ENCODE results near the gene AFDN. TPM values are rescaled to one million over a fixed set of nuclear protein-coding genes. Genes with fewer than 3 reads are reported as not detected.

The AFDN gene
- total RNA-seq, 4 donors from 2014 or later: 133 to 391 (median 148) TPM

DNA sequence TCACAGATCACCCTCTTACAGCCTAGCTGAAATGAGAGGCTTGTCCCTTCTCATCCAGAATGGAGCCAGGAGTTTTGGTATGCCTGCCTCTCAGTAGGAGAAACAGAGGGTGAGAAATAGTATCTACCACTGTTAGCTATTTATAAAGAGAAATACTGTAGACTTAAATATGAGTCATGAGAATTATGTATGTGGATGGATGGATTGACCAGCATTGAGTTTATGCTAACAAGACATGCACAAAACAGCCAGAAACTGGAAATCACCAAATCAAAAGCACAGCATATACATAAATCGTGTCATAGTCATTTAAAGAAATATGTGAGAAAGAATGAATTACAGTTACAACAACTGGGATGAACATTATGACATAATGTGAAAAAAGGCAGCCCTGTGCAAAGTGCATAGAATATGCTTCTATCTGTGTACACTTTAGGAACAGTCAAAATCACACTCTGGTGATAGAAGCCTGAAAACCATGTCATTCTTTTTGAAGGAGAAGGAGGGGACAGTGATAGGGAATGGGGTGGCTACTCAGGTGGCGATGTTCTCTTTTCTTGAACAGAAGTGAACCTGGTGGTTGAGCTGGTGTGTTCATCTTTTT lies 90.9 kb downstream of the AFDN start:
- peaks cover 76% of the 10 kb centered on the region for H3K36me3 ChIP-seq
- WGBS: 92% methylated on average over 2 of the region's 2 CpGs

DNA sequence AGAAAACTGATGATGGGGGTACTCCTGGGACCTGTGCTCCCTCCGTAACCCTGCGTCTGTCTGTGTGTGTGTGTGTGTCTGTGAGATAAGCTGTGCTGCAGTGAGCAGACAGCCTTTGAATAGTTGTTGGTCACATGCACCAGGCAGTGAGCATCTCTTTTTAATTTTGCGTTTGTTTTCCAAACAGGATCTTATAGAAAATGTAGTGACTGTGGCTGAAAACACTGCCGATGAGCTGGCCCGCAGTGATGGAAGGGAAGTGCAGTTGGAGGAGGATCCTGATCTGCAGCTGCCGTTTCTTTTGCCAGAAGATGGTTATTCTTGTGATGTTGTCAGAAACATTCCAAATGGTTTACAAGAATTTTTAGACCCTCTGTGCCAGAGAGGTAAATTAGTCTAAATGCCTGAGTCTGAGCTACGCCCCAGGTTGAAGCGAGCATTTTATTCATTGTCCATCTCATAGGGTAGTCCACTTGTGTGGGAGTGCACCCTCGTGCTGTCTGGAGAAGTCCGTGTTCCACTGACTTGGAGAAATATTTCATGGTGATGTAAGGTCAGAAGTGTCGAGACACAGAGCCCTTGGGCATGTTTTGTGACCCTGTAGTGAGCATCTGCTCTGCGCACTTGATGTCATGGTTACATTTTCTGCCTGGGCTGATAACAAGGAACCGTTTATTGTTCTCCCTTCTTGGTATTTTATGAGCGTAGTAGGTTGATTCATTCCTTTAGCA lies 92.0 kb downstream of the AFDN start:
- no peak for DNase-seq (ENCODE audit: low spot score in 2 of 2)
- Histone ChIP-seq H3K4me1 (no peaks in the 10 kb centered on the region), H3K36me3 (peaks cover 68% of the 10 kb centered on the region), H3K27me3 (no peaks in the 10 kb centered on the region), H3K9me3 (no peaks in the 10 kb centered on the region), H3K4me3 (no peak overlapping the region), H3K27ac (no peak overlapping the region)
- no peak for TF ChIP-seq POLR2AphosphoS5 (IDR thresholded peaks at IDR 0.05)
- TF ChIP-seq POLR2A (IDR thresholded peaks at IDR 0.05): no peak
- TF ChIP-seq, protein P1, sequence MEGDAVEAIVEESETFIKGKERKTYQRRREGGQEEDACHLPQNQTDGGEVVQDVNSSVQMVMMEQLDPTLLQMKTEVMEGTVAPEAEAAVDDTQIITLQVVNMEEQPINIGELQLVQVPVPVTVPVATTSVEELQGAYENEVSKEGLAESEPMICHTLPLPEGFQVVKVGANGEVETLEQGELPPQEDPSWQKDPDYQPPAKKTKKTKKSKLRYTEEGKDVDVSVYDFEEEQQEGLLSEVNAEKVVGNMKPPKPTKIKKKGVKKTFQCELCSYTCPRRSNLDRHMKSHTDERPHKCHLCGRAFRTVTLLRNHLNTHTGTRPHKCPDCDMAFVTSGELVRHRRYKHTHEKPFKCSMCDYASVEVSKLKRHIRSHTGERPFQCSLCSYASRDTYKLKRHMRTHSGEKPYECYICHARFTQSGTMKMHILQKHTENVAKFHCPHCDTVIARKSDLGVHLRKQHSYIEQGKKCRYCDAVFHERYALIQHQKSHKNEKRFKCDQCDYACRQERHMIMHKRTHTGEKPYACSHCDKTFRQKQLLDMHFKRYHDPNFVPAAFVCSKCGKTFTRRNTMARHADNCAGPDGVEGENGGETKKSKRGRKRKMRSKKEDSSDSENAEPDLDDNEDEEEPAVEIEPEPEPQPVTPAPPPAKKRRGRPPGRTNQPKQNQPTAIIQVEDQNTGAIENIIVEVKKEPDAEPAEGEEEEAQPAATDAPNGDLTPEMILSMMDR (IDR thresholded peaks at IDR 0.05): no peak
- no peak for TF ChIP-seq EP300 (IDR thresholded peaks at IDR 0.05)
- WGBS: 91% methylated on average over 14 of the region's 14 CpGs

More for the DNA sequence above, 90.9 kb downstream of the AFDN start:
- Histone ChIP-seq H3K4me3 (no peak overlapping the region), H3K9me3 (no peaks in the 10 kb centered on the region), H3K4me1 (no peaks in the 10 kb centered on the region), H3K27ac (no peak overlapping the region), H3K27me3 (no peaks in the 10 kb centered on the region)
- no peak for DNase-seq (ENCODE audit: low spot score in 2 of 2)
- TF ChIP-seq POLR2A (IDR thresholded peaks at IDR 0.05) (no peak), POLR2AphosphoS5 (IDR thresholded peaks at IDR 0.05) (no peak), EP300 (IDR thresholded peaks at IDR 0.05) (no peak)
- TF ChIP-seq, protein P1 (IDR thresholded peaks at IDR 0.05): no peak

DNA sequence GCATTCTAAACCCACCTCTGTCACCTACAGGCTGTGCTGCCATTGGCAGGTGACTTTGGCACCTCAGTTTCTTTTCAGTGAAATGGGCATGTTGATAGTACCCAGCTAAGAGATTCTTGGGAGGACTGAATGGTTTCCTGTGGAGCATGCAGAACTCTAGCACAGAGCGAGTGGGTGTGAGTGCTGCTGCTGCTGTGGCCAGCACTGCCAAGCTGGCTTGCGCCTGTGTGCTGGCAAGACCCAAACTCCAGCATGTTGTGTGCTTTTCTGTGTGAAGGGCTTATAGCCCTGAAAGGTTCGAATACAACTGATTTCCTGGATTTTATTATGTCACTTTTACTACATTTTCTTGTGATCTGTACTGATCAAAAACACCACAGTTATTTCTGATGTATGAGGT lies 92.6 kb downstream of the AFDN start:
- DNase-seq (ENCODE audit: low spot score in 2 of 2): no peak
- TF ChIP-seq EP300 (IDR thresholded peaks at IDR 0.05) (no peak), POLR2A (IDR thresholded peaks at IDR 0.05) (no peak)
- TF ChIP-seq, protein P1 (IDR thresholded peaks at IDR 0.05): no peak
- 84% methylated on average over 2 of the region's 3 CpGs for WGBS
- Histone ChIP-seq H3K36me3 (peaks cover 63% of the 10 kb centered on the region), H3K4me1 (no peaks in the 10 kb centered on the region), H3K27ac (no peak overlapping the region), H3K27me3 (no peaks in the 10 kb centered on the region), H3K4me3 (no peak overlapping the region), H3K9me3 (no peaks in the 10 kb centered on the region)

DNA sequence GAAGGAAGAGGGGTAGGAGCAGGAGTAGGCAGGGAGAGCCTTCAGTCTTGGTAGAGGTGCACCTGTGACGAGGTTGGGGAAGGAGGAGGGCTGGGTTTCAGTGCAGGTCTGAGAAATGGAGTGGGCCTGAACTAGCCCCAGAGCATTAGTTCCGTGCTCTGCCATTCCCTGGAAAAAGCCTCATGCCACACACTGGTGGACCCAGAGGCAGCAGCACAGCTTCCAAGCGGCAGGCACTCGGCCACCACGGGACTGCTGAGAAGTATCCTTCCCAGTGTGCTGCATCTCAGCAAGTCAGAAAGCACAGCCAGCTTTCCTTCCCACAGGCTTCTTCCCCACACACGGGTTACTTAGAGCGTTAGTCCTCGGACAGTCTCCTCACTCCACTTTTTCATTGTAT lies 93.5 kb downstream of the AFDN start:
- WGBS: 91% methylated on average over 8 of the region's 8 CpGs
- no peaks in the 10 kb centered on the region for H3K4me1 ChIP-seq
- H3K27ac ChIP-seq: no peak overlapping the region
- DNase-seq (ENCODE audit: low spot score in 2 of 2): no peak
- H3K36me3 ChIP-seq: peaks cover 55% of the 10 kb centered on the region
- no peaks in the 10 kb centered on the region for H3K9me3 ChIP-seq
- TF ChIP-seq POLR2AphosphoS5 (IDR thresholded peaks at IDR 0.05) (no peak), EP300 (IDR thresholded peaks at IDR 0.05) (no peak), POLR2A (IDR thresholded peaks at IDR 0.05) (no peak)
- no peak overlapping the region for H3K4me3 ChIP-seq
- no peaks in the 10 kb centered on the region for H3K27me3 ChIP-seq

DNA sequence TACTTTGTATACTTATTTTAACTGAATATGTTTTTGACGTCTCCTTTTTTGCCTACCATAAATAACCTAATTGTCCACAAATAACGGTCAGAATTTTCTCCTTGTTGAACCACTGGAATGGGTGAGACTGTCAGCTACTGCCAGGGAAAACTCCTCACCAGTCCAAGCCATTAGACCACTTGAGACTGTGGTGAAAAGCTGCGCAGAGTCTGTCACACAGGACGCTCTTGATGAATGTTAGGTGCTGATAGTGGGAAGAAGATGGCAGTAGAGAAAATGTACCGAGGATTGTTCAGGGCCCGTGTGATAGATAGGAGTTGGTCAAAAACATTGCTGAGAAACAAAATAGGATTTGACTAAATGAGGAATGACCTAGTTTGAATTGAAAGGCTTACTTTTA lies 95.1 kb downstream of the AFDN start:
- DNase-seq (ENCODE audit: low spot score in 2 of 2): no peak
- Histone ChIP-seq H3K9me3 (no peaks in the 10 kb centered on the region), H3K36me3 (peaks cover 54% of the 10 kb centered on the region), H3K4me3 (no peak overlapping the region), H3K27ac (no peak overlapping the region), H3K4me1 (no peaks in the 10 kb centered on the region), H3K27me3 (no peaks in the 10 kb centered on the region)
- TF ChIP-seq EP300 (IDR thresholded peaks at IDR 0.05): no peak
- TF ChIP-seq POLR2A (IDR thresholded peaks at IDR 0.05): no peak
- TF ChIP-seq, protein P1 (IDR thresholded peaks at IDR 0.05): no peak
- TF ChIP-seq POLR2AphosphoS5 (IDR thresholded peaks at IDR 0.05): no peak
- WGBS: 93% methylated on average over 6 of the region's 6 CpGs

Measured in suprapubic skin (tissue), 4 donors.